SK-N-SH (cell line): ENCODE data around the gene F7. TPM values are rescaled to one million over a fixed set of nuclear protein-coding genes. Genes with fewer than 3 reads are reported as not detected.

ENCODE experiments used
- CTCF ChIA-PET: fragments of 300-600, 350-600 bp; formaldehyde crosslinking; extraction: SDS; loops from one replicate; lab custom pipeline; 2021; lab: Yijun Ruan, JAX
- POLR2A ChIA-PET: fragments of 350-600 bp; sonication (Branson Sonifier 250); formaldehyde crosslinking; extraction: SDS; loops from one replicate; lab custom pipeline; 2020; ENCODE audit warnings: antibody characterized with exemption, inconsistent platforms; lab: Yijun Ruan, JAX
- DNase-seq: peaks from one replicate; pipeline ENCODE4 v3.0.0; 2012
- H2AFZ ChIP-seq: fragments of 200-600 bp; sonication (generic); 2 replicates; pipeline ENCODE4 v1.8.1; 2016; ENCODE audit warnings: antibody characterized with exemption, mild to moderate bottlenecking, low read depth
- H3F3A ChIP-seq: fragments of 200-600 bp; sonication (generic); replicated peaks from 2 replicates; pipeline ENCODE3; 2016; ENCODE audit warnings: antibody characterized with exemption, mild to moderate bottlenecking; ENCODE audit not compliant: insufficient read depth
- H3K27ac ChIP-seq, 2 experiments: fragments of 200-500 bp in 1 of 2; fragments of 200-600 bp in 1 of 2; sonication (Bioruptor generic) in 1 of 2; sonication (generic), shearing (Covaris generic) in 1 of 2; 2 replicates each; pipeline versions ENCODE4 v1.5.1 to v1.6.1; 2014 to 2016; ENCODE audit warnings: low read depth in 2 of 2, inconsistent platforms in 1 of 2, low read length in 1 of 2, mild to moderate bottlenecking in 1 of 2, mixed read lengths in 1 of 2
- H3K27me3 ChIP-seq: fragments of 200-600 bp; sonication (generic), shearing (Covaris generic); 2 replicates; pipeline ENCODE4 v1.6.1; 2016; ENCODE audit warnings: mixed run types; ENCODE audit not compliant: insufficient read depth
- H3K36me3 ChIP-seq, 2 experiments: fragments of 200-500 bp in 1 of 2; fragments of 200-600 bp in 1 of 2; sonication (Bioruptor generic) in 1 of 2; sonication (generic) in 1 of 2; replicated peaks in 1 of 2; 2 replicates each; pipeline versions ENCODE3 to v1.5.1; 2014 to 2016; ENCODE audit warnings: low read length in 1 of 2, mild to moderate bottlenecking in 1 of 2; ENCODE audit not compliant: insufficient read depth in 2 of 2, control insufficient read depth in 1 of 2
- H3K4me1 ChIP-seq, 2 experiments: fragments of 200-500 bp in 1 of 2; fragments of 200-600 bp in 1 of 2; sonication (Bioruptor generic) in 1 of 2; sonication (generic), shearing (Covaris generic) in 1 of 2; 2 replicates each; pipeline versions ENCODE4 v1.5.1 to v1.6.1; 2014 to 2016; ENCODE audit warnings: low read depth in 1 of 2, low read length in 1 of 2, mixed run types in 1 of 2; ENCODE audit not compliant: insufficient read depth in 2 of 2, control insufficient read depth in 1 of 2
- H3K4me2 ChIP-seq: fragments of 200-600 bp; sonication (generic), shearing (Covaris generic); 2 replicates; pipeline ENCODE4 v1.6.1; 2017; ENCODE audit warnings: mixed run types
- H3K4me3 ChIP-seq, 2 experiments: fragments of 200-500 bp in 1 of 2; fragments of 200-600 bp in 1 of 2; sonication (Bioruptor generic) in 1 of 2; sonication (generic), shearing (Covaris generic) in 1 of 2; 2 replicates each; pipeline versions ENCODE4 v1.5.1 to v1.8.1; 2014 to 2016; ENCODE audit warnings: low read depth in 2 of 2, inconsistent platforms in 1 of 2, low read length in 1 of 2, mild to moderate bottlenecking in 1 of 2, mixed read lengths in 1 of 2, moderate library complexity in 1 of 2
- H3K79me2 ChIP-seq: fragments of 200-600 bp; sonication (generic); 2 replicates; pipeline ENCODE4 v1.8.1; 2017; ENCODE audit warnings: mild to moderate bottlenecking; ENCODE audit not compliant: insufficient read depth
- H3K9ac ChIP-seq: fragments of 200-600 bp; sonication (generic); 2 replicates; pipeline ENCODE4 v1.6.1; 2017; ENCODE audit warnings: mixed run types
- H3K9me2 ChIP-seq: fragments of 200-600 bp; sonication (generic); 2 replicates; pipeline ENCODE4 v1.6.1; 2017; ENCODE audit warnings: mixed run types
- H3K9me3 ChIP-seq: fragments of 200-600 bp; sonication (generic); 2 replicates; pipeline ENCODE4 v1.6.1; 2017; ENCODE audit warnings: mixed run types, mild to moderate bottlenecking, moderate library complexity
- H4K20me1 ChIP-seq: fragments of 200-600 bp; sonication (generic); 2 replicates; pipeline ENCODE4 v1.6.1; 2017; ENCODE audit warnings: mild to moderate bottlenecking, mixed run types; ENCODE audit not compliant: insufficient read depth
- CHD2 ChIP-seq: fragments of 150-350 bp; IDR thresholded peaks from 2 replicates; pipeline ENCODE4 v1.6.1; 2018; ENCODE audit warnings: low read length; ENCODE audit not compliant: partially characterized antibody
- CTCF ChIP-seq: fragments of 200-600 bp; sonication (generic); IDR thresholded peaks from 2 replicates; pipeline ENCODE4 v1.6.1; 2017; ENCODE audit warnings: antibody characterized with exemption, mild to moderate bottlenecking, moderate library complexity
- ELF1 ChIP-seq: IDR thresholded peaks from 2 replicates; pipeline ENCODE4 v1.4.0; 2012
- IRF3 ChIP-seq: fragments of 150-350 bp; IDR thresholded peaks from 2 replicates; pipeline ENCODE4 v1.6.1; 2016; ENCODE audit warnings: mild to moderate bottlenecking, low read depth, low read length
- RAD21 ChIP-seq: IDR thresholded peaks from 2 replicates; pipeline ENCODE4 v1.6.1; 2012; ENCODE audit warnings: mild to moderate bottlenecking, low read length
- REST ChIP-seq: IDR thresholded peaks from 2 replicates; pipeline ENCODE4 v1.6.1; 2012; ENCODE audit warnings: mild to moderate bottlenecking, low read depth, low read length, moderate library complexity
- TAF1 ChIP-seq: IDR thresholded peaks from 2 replicates; pipeline ENCODE4 v1.6.1; 2012; ENCODE audit warnings: low read depth, mild to moderate bottlenecking, low read length, moderate library complexity, borderline replicate concordance
- TCF12 ChIP-seq: IDR thresholded peaks from 2 replicates; pipeline ENCODE4 v1.4.0; 2012
- WGBS: methylation state at CpG from one replicate; pipeline ENCODE4 v1.1.6; 2017; ENCODE audit warnings: low lambda C conversion rate; 5-methylcytosine and 5-hydroxymethylcytosine counted together
- polyA plus RNA-seq, 3 experiments: library from polyadenylated mRNA; depleted of rRNA; stranded (reverse); fragments of >200 nt; gene quantifications; 2 replicates each; pipeline ENCODE4 v1.2.3, GENCODE V29; 2012

F7 gene
- polyA plus RNA-seq, 1 of the 3 experiments (the other 2 are of a cell fraction), result not detected

- Histone ChIP-seq H3K4me3 (no peak overlapping the region), H2AFZ (no peak overlapping the region), H3K27me3 (no peaks in the 10 kb centered on the region), H4K20me1 (no peaks in the 10 kb centered on the region), H3K4me1 (peaks cover 5 to 13% of the 10 kb centered on the region in 2 experiments; a peak in 1 of 4 replicates), H3K4me2 (no peak overlapping the region), H3K9ac (no peak overlapping the region), H3K27ac (no peak overlapping the region), H3K9me3 (no peaks in the 10 kb centered on the region), H3F3A (peaks cover 13% of the 10 kb centered on the region), H3K79me2 (no peaks in the 10 kb centered on the region), H3K9me2 (no peaks in the 10 kb centered on the region), H3K36me3 (no peaks in the 10 kb centered on the region)
- POLR2A ChIA-PET, result no interaction called here
- 89% methylated on average over 24 of the region's 31 CpGs for WGBS
- CTCF ChIA-PET, result interaction anchor here (1.7 kb wide), 1 partner anchor 276 kb away, joined by 4 read pairs; no protein-coding TSS in a partner anchor
- DNase-seq, result no peak
- TF ChIP-seq RAD21, result no peak
- TF ChIP-seq CTCF, result no peak
- no peak for TF ChIP-seq ELF1
- TF ChIP-seq IRF3, result no peak
- TF ChIP-seq TCF12, result no peak
- no peak for TF ChIP-seq TAF1
- TF ChIP-seq CHD2, result no peak
Observed at GRCh38 chr13:113150550-113151365, 45.2 kb downstream of the F7 start.

GRCh38 chr13:113151745-113152690 is 46.4 kb downstream of the F7 start:
- Histone ChIP-seq H3K36me3 (no peaks in the 10 kb centered on the region), H3K9me2 (no peaks in the 10 kb centered on the region), H2AFZ (0 out of 2 replicates have a peak overlapping the region, but pooled peaks have one; percentile 6), H3K4me2 (no peak overlapping the region), H3K9me3 (no peaks in the 10 kb centered on the region), H3K4me1 (peaks cover 5 to 13% of the 10 kb centered on the region in 2 experiments; a peak in 1 of 4 replicates), H3K79me2 (no peaks in the 10 kb centered on the region), H3K9ac (no peak overlapping the region), H3K27ac (no peak overlapping the region), H4K20me1 (no peaks in the 10 kb centered on the region), H3K27me3 (no peaks in the 10 kb centered on the region), H3F3A (peaks cover 13% of the 10 kb centered on the region), H3K4me3 (no peak overlapping the region)
- no peak for DNase-seq
- ChIA-PET CTCF (interaction anchor here (1.7 kb wide), 1 partner anchor 277 kb away, joined by 4 read pairs; no protein-coding TSS in a partner anchor), POLR2A (no interaction called here)
- 87% methylated on average over 16 of the region's 28 CpGs for WGBS
- no peak for TF ChIP-seq RAD21
- TF ChIP-seq TCF12, result no peak
- TF ChIP-seq REST, result no peak
